ENCODE measurements around the gene MFSD8. TPM values are rescaled to one million over a fixed set of nuclear protein-coding genes. Genes with fewer than 3 reads are reported as not detected.

MFSD8 gene
- total RNA-seq, 1 experiment from 2014 or later = 24.0 TPM

DNA sequence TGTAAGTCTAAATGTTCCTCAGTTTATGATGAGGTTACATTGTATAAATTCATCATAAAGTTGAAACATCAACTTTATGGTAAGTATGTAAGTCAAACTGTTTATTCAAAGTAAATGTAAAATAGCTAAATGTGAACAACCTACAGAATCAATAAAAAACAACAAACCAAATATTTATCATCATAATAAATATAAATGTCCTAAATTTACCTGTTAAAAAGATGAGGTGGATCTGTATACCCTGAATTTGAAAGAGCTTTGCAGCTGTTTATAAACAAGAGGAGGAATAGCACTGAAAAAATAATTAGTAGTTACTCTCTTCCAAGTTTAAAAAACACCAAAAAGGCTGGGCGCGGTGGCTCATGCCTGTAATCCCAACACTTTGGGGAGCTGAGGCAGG lies 14.0 kb upstream of the MFSD8 start:
- H4K20me1 ChIP-seq (ENCODE audit: control insufficient read depth, insufficient read depth, insufficient read length) = no peaks in the 10 kb centered on the region
- no peak overlapping the region for H4K91ac ChIP-seq (ENCODE audit: insufficient read length, low read depth, low read length)
- no peak overlapping the region for H3K4ac ChIP-seq (ENCODE audit: low read depth, low read length)
- TF ChIP-seq, protein P1, sequence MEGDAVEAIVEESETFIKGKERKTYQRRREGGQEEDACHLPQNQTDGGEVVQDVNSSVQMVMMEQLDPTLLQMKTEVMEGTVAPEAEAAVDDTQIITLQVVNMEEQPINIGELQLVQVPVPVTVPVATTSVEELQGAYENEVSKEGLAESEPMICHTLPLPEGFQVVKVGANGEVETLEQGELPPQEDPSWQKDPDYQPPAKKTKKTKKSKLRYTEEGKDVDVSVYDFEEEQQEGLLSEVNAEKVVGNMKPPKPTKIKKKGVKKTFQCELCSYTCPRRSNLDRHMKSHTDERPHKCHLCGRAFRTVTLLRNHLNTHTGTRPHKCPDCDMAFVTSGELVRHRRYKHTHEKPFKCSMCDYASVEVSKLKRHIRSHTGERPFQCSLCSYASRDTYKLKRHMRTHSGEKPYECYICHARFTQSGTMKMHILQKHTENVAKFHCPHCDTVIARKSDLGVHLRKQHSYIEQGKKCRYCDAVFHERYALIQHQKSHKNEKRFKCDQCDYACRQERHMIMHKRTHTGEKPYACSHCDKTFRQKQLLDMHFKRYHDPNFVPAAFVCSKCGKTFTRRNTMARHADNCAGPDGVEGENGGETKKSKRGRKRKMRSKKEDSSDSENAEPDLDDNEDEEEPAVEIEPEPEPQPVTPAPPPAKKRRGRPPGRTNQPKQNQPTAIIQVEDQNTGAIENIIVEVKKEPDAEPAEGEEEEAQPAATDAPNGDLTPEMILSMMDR (conservative IDR thresholded peaks at IDR 0.05) = no peak
- no peak overlapping the region for H2BK20ac ChIP-seq (ENCODE audit: low read depth, low read length, poor library complexity, severe bottlenecking)
- Mint-ChIP-seq H3K4me3 (no peak overlapping the region), H3K9me3 (0 out of 5 replicates have a peak, but pooled peaks cover 0 to 2% of the 10 kb centered on the region in 2 experiments), H3K27ac (no peak overlapping the region), H3K36me3 (ENCODE audit: insufficient read depth in 1 of 3, low read depth in 3 of 3) (peaks cover 4 to 16% (median 6%) of the 10 kb centered on the region in 3 experiments; a peak in 6 of 7 replicates), H3K27me3 (ENCODE audit: low read depth) (no peaks in the 10 kb centered on the region), H3K4me1 (no peaks in the 10 kb centered on the region)
- no peak for DNase-seq
- H3K4me1 ChIP-seq (ENCODE audit: insufficient read depth, low read length) = no peaks in the 10 kb centered on the region
- no peak overlapping the region for H3K56ac ChIP-seq (ENCODE audit: insufficient read length, low read depth, low read length)
- no peak overlapping the region for H3K14ac ChIP-seq (ENCODE audit: insufficient read depth, low read length)
- no peak overlapping the region for H3T11ph ChIP-seq (ENCODE audit: low read length)
- H3K9me3 ChIP-seq (ENCODE audit: control insufficient read depth, low read depth, low read length) = no peaks in the 10 kb centered on the region
- no peaks in the 10 kb centered on the region for H3K23me2 ChIP-seq (ENCODE audit: insufficient read length, low read depth, low read length, poor library complexity, severe bottlenecking)
- H3K4me2 ChIP-seq (ENCODE audit: insufficient read depth, insufficient read length, low read length) = no peak overlapping the region
- no peak overlapping the region for H3K9ac ChIP-seq (ENCODE audit: extremely low read depth, insufficient read length, low read length)
- no peak overlapping the region for H2BK15ac ChIP-seq (ENCODE audit: low read depth, low read length)
- no peak overlapping the region for H3K27ac ChIP-seq (ENCODE audit: insufficient read length, low read depth, low read length)
- no peak overlapping the region for H2AK5ac ChIP-seq (ENCODE audit: insufficient read length, low read length)
- no peak overlapping the region for H4K8ac ChIP-seq (replicated peaks; ENCODE audit: insufficient read length, low read depth, low read length)
- no peaks in the 10 kb centered on the region for H3K27me3 ChIP-seq (ENCODE audit: insufficient read depth, low read length)
- H2AFZ ChIP-seq (ENCODE audit: low read length) = no peak overlapping the region
- no peak overlapping the region for H2BK12ac ChIP-seq (ENCODE audit: insufficient read length, low read depth, low read length)
- H3K79me1 ChIP-seq (ENCODE audit: insufficient read depth, low read depth, low read length, poor library complexity, severe bottlenecking) = peaks cover 4% of the 10 kb centered on the region
- no peak overlapping the region for H3K23ac ChIP-seq (ENCODE audit: insufficient read length, low read depth, low read length)
- no peak overlapping the region for H2BK5ac ChIP-seq (ENCODE audit: insufficient read length, low read length)
- no peak overlapping the region for H3K18ac ChIP-seq (ENCODE audit: insufficient read length, low read depth, low read length)
- no peak overlapping the region for H4K5ac ChIP-seq (ENCODE audit: insufficient read length, low read depth, low read length)
- no peak overlapping the region for H2BK120ac ChIP-seq (ENCODE audit: low read depth, low read length, poor library complexity, severe bottlenecking)
- no peaks in the 10 kb centered on the region for H3K79me2 ChIP-seq (ENCODE audit: insufficient read depth, low read length)
- WGBS (ENCODE audit: extremely low coverage, insufficient read length, low lambda C conversion rate) = no CpG with 5 or more reads among the region's 2 CpGs

Data from H9 (cell line).